Activated CD8-positive, alpha-beta memory T cell treated with anti-CD3 and anti-CD28 coated beads for 4 hours (primary cell): ENCODE measurements around the gene THBS3.
"Not testable (repeated sequence)": the region's sequence is repeated elsewhere in the genome, so short reads cannot be mapped to it uniquely, and the experiment has no call there.

Experiments
- DNase-seq, 2 donors: peaks; one replicate each; pipeline ENCODE4 v3.0.0-alpha.2; 2020; ENCODE audit warnings: low read depth in 2 of 2

The THBS3 gene

DNA sequence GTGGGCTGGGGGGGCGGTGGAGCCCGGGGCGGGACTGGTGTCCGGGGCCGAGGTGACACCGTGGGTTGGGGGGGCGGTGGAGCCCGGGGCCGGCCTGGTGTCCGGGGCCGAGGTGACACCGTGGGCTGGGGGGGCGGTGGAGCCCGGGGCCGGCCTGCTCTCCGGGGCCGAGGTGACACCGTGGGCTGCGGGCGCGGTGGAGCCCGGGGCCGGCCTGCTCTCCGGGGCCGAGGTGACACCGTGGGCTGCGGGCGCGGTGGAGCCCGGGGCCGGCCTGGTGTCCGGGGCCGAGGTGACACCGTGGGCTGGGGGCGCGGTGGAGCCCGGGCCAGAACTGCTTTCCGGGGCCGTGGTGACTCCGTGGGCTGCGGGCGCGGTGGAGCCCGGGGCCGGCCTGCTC, 17.8 kb downstream of the THBS3 start:
- DNase-seq, result not testable (repeated sequence)

DNA sequence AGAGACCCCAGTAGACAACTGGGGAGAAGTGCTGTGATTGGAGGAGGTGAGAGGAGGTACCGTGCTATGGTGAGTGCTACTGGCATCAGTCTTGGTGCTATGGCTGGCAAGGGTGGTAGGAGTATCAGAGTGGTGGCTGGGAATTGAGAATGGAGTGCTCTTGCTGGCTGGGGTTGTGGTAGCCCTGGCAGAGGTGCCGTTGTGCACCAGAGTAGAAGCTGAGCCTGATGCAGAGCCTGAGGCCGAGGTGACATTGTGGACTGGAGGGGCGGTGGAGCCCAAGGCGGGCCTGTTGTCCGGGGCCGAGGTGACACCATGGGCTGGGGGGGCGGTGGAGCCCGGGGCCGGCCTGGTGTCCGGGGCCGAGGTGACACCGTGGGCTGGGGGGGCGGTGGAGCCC, 19.4 kb downstream of the THBS3 start:
- no peak for DNase-seq

DNA sequence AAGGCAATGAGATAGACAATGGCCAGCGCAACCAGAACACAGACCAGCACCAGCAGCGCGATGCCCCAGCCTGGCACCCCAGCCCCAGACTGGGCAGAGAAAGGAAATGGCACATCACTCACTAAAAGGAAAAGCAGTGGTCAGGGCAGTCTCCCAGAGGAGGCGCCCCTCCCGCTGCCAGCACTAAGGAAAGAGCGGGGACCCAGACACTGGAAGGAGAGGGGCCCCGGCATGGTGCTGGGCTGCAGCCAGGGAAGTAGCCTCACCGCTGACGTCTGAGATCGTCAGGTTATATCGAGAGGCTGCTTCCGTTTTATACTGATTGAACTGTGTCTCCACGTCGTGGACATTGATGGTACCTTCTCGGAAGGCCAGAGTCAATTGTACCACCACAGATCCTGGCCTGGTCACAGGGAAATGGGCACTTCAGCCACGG, 20.2 kb downstream of the THBS3 start:
- no peak for DNase-seq

- no peak for DNase-seq
These were observed 20.8 kb downstream of the THBS3 start for GRCh38 chr1:155186794-155187455.

- DNase-seq, result no peak
These were observed 21.5 kb downstream of the THBS3 start for GRCh38 chr1:155186067-155186793.

DNA sequence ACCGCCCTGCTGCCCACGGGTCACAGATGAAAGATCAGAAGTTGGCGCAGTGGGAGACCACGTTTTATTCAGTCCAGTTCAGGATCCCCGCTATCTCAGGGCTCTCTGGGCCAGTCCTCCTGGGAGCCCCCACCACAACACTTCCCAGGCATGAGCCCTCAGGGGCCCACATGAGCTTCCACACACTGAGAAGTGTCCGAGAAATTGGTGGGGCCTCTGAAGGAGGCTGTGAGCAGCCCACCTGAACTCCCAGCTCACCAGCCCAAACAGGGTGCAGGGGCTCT, 22.0 kb downstream of the THBS3 start:
- no peak for DNase-seq

GRCh38 chr1:155184835-155185782, 22.6 kb downstream of the THBS3 start:
- DNase-seq, result no peak

DNA sequence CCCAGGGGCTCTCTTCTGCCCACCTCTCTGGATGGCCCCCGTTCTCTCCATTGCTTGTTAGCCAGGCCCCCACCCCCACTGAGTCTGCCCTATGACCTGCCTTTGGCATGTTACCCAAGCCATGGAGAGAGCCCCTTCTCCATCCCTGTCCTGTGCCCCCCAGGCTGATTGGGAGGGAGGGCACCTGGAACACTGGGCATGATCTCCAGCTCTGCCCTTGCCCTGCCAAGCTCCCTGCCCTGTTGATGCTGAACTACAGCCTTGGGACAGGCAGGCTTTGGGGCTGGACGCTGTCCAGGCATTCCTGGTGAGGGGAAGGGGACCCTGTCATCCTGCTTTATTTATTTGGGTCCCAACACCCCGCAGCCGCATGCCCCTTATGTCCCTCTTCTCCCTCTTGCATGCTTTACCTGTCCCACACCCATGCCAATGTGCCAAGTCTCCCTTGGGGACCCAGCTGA, 23.3 kb downstream of the THBS3 start:
- no peak for DNase-seq

- no peak for DNase-seq
These were observed 23.9 kb downstream of the THBS3 start for GRCh38 chr1:155183775-155184221.

GRCh38 chr1:155182052-155182550, 25.6 kb downstream of the THBS3 start:
- DNase-seq, result no peak

DNA sequence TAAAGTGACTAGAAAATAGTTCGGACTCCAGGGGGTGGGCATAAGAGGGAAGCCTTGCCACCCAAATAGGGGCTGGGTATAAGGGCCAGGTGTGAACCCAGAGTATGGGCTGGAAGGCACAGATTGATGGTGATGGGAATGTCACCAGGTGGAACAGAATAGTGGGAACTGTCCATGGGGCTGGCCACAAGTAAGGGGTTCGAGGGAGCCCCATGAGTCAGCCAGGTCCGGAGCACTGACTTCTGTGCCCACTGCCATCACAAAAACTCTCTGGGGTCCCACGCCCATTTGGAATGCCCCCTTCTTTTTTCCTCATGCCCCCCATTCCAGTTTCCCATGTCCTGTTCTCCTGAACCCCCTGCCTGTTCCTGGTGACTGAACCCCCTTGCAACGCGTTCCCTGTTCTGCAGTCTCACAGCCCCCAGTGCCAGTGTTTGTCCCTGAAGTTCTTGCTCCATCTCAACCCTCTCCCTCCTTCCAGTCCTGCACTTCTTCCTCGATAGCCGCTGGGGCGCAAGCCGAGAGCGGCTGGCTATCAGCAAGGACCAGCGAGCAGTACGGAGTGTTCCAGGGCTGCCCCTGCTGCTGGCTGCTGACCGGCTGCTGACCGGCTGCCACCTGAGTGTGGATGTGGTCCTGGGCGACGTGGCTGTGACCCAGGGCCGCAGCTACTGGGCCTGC, 26.2 kb downstream of the THBS3 start:
- DNase-seq, result no peak

GRCh38 chr1:155179112-155180031, 28.3 kb downstream of the THBS3 start:
- DNase-seq, result no peak

DNA sequence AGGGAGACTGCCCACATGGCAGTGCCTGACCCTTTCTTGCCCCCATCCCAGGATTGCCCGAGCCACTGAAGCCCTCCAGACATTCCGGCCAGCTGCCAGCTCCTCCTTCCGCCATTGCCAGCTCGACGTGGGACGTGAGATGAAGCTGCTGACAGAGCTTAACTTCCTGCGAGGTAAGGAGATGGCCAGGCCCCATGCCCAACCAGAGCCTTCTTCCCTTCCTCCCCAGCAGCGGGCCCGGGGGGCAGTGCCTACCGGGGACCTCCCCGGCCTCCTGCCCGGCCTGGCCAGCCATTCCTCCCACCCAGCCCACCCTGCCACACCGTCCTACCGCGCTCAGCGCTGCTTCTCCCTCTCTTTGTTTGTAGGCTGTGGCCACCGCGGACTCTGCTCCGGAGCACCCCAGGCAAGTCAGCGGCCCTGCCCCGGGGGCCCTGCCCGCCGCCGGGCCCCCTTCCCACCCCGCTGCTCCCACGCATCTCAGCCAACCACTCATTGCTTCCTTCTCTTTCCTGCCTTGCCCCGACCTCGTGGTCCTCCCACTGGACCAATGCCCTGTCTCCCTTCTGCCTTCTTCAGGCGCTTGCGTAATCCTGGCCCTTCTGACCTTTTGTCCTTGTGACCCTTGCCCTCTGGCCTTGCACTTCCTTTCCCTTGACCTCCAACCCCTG, 29.1 kb downstream of the THBS3 start:
- no peak for DNase-seq

DNA sequence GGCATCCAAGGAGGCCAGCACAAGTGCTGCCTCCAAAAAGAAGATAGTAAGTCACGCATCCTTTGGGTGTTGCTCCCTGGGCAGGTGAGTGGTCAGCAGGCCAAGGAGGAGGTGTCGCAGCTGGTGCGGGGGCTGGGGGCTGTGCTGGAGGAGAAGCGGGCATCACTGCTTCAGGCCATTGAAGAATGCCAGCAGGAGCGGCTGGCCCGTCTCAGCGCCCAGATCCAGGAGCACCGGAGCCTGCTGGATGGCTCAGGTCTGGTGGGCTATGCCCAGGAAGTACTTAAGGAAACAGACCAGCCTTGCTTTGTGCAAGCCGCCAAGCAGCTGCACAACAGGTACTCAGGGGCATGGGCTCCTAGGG, 29.8 kb downstream of the THBS3 start:
- no peak for DNase-seq

DNA sequence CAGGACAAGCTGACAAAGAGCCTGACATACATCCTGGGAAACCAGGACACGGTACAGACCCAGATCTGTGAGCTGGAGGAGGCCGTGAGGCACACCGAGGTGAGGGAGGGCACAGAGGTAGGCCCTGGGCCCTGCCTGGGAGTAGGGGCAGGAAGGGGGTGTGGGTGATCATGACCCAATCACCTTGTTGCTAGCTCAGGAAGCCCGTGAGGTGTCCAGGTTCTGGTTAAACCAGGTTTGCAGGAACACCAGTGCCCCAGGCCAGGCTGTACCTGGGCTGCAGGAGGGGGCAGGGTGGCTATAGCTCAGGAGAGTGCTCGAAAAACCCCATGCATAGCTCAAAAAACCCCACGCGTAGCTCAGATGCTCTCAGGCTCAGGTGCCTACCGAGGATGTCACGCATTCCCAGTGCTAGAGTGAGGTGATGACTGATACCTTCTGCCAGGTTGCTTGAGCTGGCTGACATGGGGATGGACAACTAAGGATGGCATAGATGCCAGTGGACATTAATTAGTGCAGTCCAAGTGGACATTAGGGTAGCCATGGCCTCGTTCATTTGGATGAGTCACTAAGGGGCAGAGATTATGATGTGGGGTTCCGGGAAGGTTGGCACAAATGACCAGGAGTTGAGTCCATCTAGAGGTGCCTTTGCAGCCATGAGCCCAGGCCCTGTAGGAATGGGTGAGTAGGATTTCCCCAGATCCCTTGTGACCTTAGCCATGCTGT, 30.3 kb downstream of the THBS3 start:
- no peak for DNase-seq

GRCh38 chr1:155176544-155177071, 31.1 kb downstream of the THBS3 start:
- peak; percentile 63 to 76 for DNase-seq

- DNase-seq, result no peak
These were observed 31.7 kb downstream of the THBS3 start for GRCh38 chr1:155175927-155176371.

DNA sequence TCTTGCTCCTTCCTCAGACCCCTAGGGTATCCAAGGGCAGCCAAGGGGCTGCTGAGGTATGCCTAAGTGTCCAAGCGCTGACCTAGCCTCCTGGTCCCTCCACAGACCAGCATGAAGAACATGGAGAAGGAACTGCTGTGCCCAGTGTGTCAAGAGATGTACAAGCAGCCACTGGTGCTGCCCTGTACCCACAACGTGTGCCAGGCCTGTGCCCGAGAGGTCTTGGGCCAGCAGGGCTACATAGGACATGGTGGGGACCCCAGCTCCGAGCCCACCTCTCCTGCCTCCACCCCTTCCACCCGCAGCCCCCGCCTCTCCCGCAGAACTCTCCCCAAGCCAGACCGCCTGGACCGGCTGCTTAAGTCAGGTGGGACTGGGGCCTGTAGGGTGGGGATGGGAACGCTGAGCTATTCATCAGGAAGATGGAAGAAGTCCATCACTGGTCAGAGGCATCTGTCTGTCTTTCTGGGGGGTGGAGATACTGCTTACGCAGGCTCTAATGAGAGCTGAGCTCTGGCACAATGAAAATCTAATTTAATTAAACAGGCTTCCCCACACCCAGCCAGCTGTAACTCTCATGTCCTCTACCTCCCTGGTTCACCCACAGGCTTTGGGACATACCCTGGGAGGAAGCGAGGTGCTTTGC, 32.3 kb downstream of the THBS3 start:
- no peak for DNase-seq
